GM12891 (cell line): Measurements from ENCODE around the gene VWA8.

Experiments
- POLR2A ChIP-seq: IDR thresholded peaks from 2 replicates; pipeline ENCODE4 v1.6.1; 2011; ENCODE audit warnings: low read depth, low read length, control low read depth
- POLR2AphosphoS5 ChIP-seq: IDR thresholded peaks from 2 replicates; pipeline ENCODE4 v1.6.1; 2011; ENCODE audit warnings: low read depth, low read length, control low read depth
- TAF1 ChIP-seq: IDR thresholded peaks from 2 replicates; pipeline ENCODE4 v1.6.1; 2011; ENCODE audit warnings: low read depth, low read length, control low read depth

DNA sequence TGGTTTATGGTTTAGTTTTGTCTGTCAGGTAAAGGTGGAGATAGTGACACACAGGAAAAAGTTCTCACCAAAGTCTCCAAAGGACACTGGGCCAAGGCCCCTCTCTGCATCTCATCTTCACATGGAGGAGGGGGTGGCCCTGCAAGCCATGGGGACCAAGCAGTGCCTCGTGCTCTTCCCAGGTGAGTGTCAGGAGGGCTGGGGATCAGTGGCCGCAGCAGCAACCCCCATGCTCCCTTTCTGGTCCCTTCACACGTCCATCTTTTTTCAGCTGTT is 415.5 kb downstream of the VWA8 start:
- TF ChIP-seq POLR2A (no peak), POLR2AphosphoS5 (no peak), TAF1 (no peak)
